Erythroblast (primary cell): ENCODE measurements around the gene INTS6.

ENCODE experiments used
- GATA1 ChIP-seq: IDR thresholded peaks from 2 replicates; pipeline ENCODE4 v1.6.1; 2011; ENCODE audit warnings: low read depth, mild to moderate bottlenecking, control low read depth, low read length, moderate library complexity
- POLR2A ChIP-seq: IDR thresholded peaks from 2 replicates; pipeline ENCODE4 v1.6.1; 2011; ENCODE audit warnings: mild to moderate bottlenecking, low read length

GRCh38 chr13:51467730-51468129 is 14.9 kb upstream of the INTS6 start:
- TF ChIP-seq POLR2A (no peak), GATA1 (no peak)
